Gastroesophageal sphincter (tissue), 4 donors: ENCODE data around the gene CCDC61. TPM values are rescaled to one million over a fixed set of nuclear protein-coding genes. Genes with fewer than 3 reads are reported as not detected.
A peak's percentile ranks its signal among the peaks of the same experiment; 100 is the strongest.

Experiments
- ATAC-seq: fragments of 150-250 bp; one replicate; pipeline ENCODE4 v1.9.1; 2016; ENCODE audit warnings: mild to moderate bottlenecking, moderate library complexity
- H3K27ac ChIP-seq, 4 donors: fragments of 200-600 bp; sonication (generic) in 3 of 4; 1 replicate in 3 of 4; 2 replicates in 1 of 4; pipeline ENCODE4 v1.5.1; 2016 to 2019
- H3K27me3 ChIP-seq: fragments of 200-600 bp; sonication (generic); one replicate; pipeline ENCODE4 v1.5.1; 2019
- H3K36me3 ChIP-seq, 2 donors: fragments of 200-600 bp; sonication (generic); one replicate each; pipeline ENCODE4 v1.5.1; 2019; ENCODE audit warnings: control low read depth in 1 of 2
- H3K4me1 ChIP-seq, 3 donors: fragments of 200-600 bp; sonication (generic); 1 replicate in 2 of 3; 2 replicates in 1 of 3; pipeline ENCODE4 v1.5.1; 2016 to 2019; ENCODE audit warnings: control low read depth in 2 of 3
- H3K4me3 ChIP-seq, 2 donors: fragments of 200-600 bp; sonication (generic); one replicate each; pipeline ENCODE4 v1.5.1; 2019; ENCODE audit warnings: mild to moderate bottlenecking in 1 of 2, moderate library complexity in 1 of 2
- H3K9me3 ChIP-seq, 3 donors: fragments of 200-600 bp; sonication (generic); one replicate each; pipeline ENCODE4 v1.5.1; 2017 to 2019; ENCODE audit warnings: control low read depth in 2 of 3
- CTCF ChIP-seq, 4 experiments: fragments of 200-600 bp in 2 of 4; fragments of 450-650 bp in 2 of 4; sonication (generic) in 1 of 4; IDR thresholded peaks; one replicate each; pipeline ENCODE4 v1.5.1; 2017 to 2019; ENCODE audit warnings: antibody characterized with exemption in 4 of 4, mild to moderate bottlenecking in 2 of 4, moderate library complexity in 2 of 4
- EP300 ChIP-seq: sonication (generic); formaldehyde crosslinking; IDR thresholded peaks from one replicate; pipeline ENCODE4 v1.6.1; 2017; ENCODE audit warnings: antibody characterized with exemption, mild to moderate bottlenecking
- POLR2A ChIP-seq, 2 donors: fragments of 450-650 bp; IDR thresholded peaks; one replicate each; pipeline ENCODE4 v1.6.1; 2017; ENCODE audit warnings: antibody characterized with exemption in 2 of 2, mild to moderate bottlenecking in 2 of 2, moderate library complexity in 1 of 2
- POLR2AphosphoS5 ChIP-seq: sonication (generic); formaldehyde crosslinking; IDR thresholded peaks from one replicate; pipeline ENCODE4 v1.6.1; 2017; ENCODE audit warnings: antibody characterized with exemption
- WGBS, 2 donors: methylation state at CpG; one replicate each; pipeline ENCODE4 v1.1.5; 2018; ENCODE audit warnings: low coverage in 1 of 2; 5-methylcytosine and 5-hydroxymethylcytosine counted together
- total RNA-seq, 4 donors: library from RNA; depleted of rRNA; stranded (reverse); fragments of >200 nt; gene quantifications; one replicate each; pipeline ENCODE4 v1.1.0, GENCODE V29; 2016

Gene CCDC61
- total RNA-seq, 4 donors from 2014 or later: 4.2 to 9.4 (median 6.4) TPM

GRCh38 chr19:45969676-45970075 lies 25.6 kb upstream of the CCDC61 start:
- TF ChIP-seq POLR2A (IDR thresholded peaks at IDR 0.05) (no peak), EP300 (no peak), CTCF (IDR thresholded peaks at IDR 0.05) (no peak), POLR2AphosphoS5 (no peak)
- Histone ChIP-seq H3K4me3 (no peak overlapping the region), H3K9me3 (no peaks in the 10 kb centered on the region), H3K36me3 (no peaks in the 10 kb centered on the region), H3K27me3 (peaks cover 97% of the 10 kb centered on the region), H3K27ac (no peak overlapping the region), H3K4me1 (peaks cover 0 to 20% (median 3%) of the 10 kb centered on the region in 3 donors)
- ATAC-seq: no peak
- WGBS, 2 donors: 53 to 62% methylated on average over 3 to 5 of the region's 5 CpGs

GRCh38 chr19:45971260-45971902 lies 23.9 kb upstream of the CCDC61 start:
- peaks cover 97% of the 10 kb centered on the region for H3K27me3 ChIP-seq
- peaks cover 0 to 20% (median 3%) of the 10 kb centered on the region in 3 donors for H3K4me1 ChIP-seq
- H3K9me3 ChIP-seq: no peaks in the 10 kb centered on the region
- peak overlapping the region in 3 of 4 donors; percentile 17 to 49 (median 19) for H3K27ac ChIP-seq
- ATAC-seq: no peak
- no peak for TF ChIP-seq CTCF (IDR thresholded peaks at IDR 0.05)
- TF ChIP-seq EP300: no peak
- no peak for TF ChIP-seq POLR2A (IDR thresholded peaks at IDR 0.05)
- no peak for TF ChIP-seq POLR2AphosphoS5
- H3K36me3 ChIP-seq: no peaks in the 10 kb centered on the region
- 7% methylated on average over 11 of the region's 11 CpGs; no CpG with 5 or more reads in 1 of the 2 donors for WGBS, 2 donors
- H3K4me3 ChIP-seq: peak overlapping the region in 1 of 2 donors; percentile 50

GRCh38 chr19:45972081-45972946 lies 23.0 kb upstream of the CCDC61 start:
- H3K4me3 ChIP-seq: peak overlapping the region; percentile 9 to 50
- WGBS, 2 donors: 23 to 26% methylated on average over 10 of the region's 18 CpGs
- ATAC-seq: no peak
- no peaks in the 10 kb centered on the region for H3K9me3 ChIP-seq
- peaks cover 0 to 20% (median 3%) of the 10 kb centered on the region in 3 donors for H3K4me1 ChIP-seq
- no peaks in the 10 kb centered on the region for H3K36me3 ChIP-seq
- peaks cover 97% of the 10 kb centered on the region for H3K27me3 ChIP-seq
- no peak for TF ChIP-seq EP300
- no peak for TF ChIP-seq CTCF (IDR thresholded peaks at IDR 0.05)
- no peak for TF ChIP-seq POLR2A (IDR thresholded peaks at IDR 0.05)
- no peak for TF ChIP-seq POLR2AphosphoS5
- peak overlapping the region in 3 of 4 donors; percentile 57 to 70 (median 57) for H3K27ac ChIP-seq

GRCh38 chr19:45972947-45973540 lies 22.2 kb upstream of the CCDC61 start:
- Histone ChIP-seq H3K27ac (peak overlapping the region in 3 of 4 donors; percentile 57 to 70 (median 57)), H3K4me3 (peak overlapping the region; percentile 9 to 50), H3K9me3 (no peaks in the 10 kb centered on the region), H3K27me3 (peaks cover 94% of the 10 kb centered on the region), H3K4me1 (peaks cover 0 to 20% (median 3%) of the 10 kb centered on the region in 3 donors), H3K36me3 (no peaks in the 10 kb centered on the region)
- no CpG with 5 or more reads among the region's 54 CpGs for WGBS, 2 donors
- TF ChIP-seq EP300 (no peak), POLR2AphosphoS5 (no peak), POLR2A (IDR thresholded peaks at IDR 0.05) (no peak), CTCF (IDR thresholded peaks at IDR 0.05) (no peak)
- no peak for ATAC-seq
